ENCODE measurements around the gene AMN1. TPM values are rescaled to one million over a fixed set of nuclear protein-coding genes. Genes with fewer than 3 reads are reported as not detected.

The AMN1 gene
- total RNA-seq: 10 to 100 TPM in 3 of 4 donors, 1 to 10 TPM in 1; 1.3 to 25.6 (median 16.0) TPM

DNA sequence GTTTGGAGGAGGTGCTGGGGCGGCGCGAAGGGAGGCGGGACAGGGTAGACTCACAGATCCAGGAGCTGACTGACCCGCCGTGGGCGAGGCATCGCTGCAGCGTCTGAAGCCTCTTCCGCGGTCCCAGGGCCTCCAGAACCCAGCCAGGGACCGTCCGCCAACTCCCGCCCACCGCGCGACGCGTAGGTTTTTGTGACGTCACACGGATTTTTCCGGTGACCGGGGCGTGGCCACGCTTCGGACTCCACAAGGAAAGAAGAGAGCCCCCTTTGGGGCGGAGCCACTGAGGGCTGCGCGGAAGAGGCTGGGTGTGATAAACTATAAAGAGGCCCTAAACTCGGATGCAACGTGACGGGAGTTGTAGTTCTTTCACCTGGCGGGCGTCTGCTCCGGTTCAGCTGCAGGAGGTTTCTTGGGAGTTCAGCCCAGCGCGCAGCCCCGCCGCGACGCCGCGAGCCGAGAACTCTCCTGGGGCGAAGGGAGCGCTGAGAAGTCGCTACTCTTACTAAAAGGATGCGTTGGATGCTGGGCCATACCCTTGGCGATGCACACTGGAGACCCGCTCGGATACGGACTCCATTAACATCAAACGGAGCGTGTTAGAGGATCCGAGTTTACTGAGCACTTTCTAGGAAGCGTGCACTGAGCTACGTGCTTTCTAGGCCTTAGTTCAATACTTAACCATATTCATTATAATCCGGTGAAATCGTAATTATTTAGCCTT, at the start of gene AMN1:
Gene AMN1, minus strand, starts transcription at position 105 of the 724 bp plus-strand sequence. Its CDS starts 13 bp downstream, at position 92.
- H3K4me3 ChIP-seq: peak within 1 kb of the TSS; percentile 56 to 76
- no peaks in the 10 kb centered on the region for H3K27me3 ChIP-seq
- DNase-seq: peak; percentile 99 to 100
- intact Hi-C loops (cut with DNase I; ENCODE audit: low total_unique reads): no loop called here
- H3K27ac ChIP-seq: peak within 1 kb of the TSS; percentile 94 to 95
- H3K9me3 ChIP-seq: peaks cover 0 to 3% of the 10 kb centered on the region in 2 donors
- H3K36me3 ChIP-seq: no peaks in the 10 kb centered on the region
- no peaks in the 10 kb centered on the region for H3K4me1 ChIP-seq
- TF ChIP-seq, protein P1, sequence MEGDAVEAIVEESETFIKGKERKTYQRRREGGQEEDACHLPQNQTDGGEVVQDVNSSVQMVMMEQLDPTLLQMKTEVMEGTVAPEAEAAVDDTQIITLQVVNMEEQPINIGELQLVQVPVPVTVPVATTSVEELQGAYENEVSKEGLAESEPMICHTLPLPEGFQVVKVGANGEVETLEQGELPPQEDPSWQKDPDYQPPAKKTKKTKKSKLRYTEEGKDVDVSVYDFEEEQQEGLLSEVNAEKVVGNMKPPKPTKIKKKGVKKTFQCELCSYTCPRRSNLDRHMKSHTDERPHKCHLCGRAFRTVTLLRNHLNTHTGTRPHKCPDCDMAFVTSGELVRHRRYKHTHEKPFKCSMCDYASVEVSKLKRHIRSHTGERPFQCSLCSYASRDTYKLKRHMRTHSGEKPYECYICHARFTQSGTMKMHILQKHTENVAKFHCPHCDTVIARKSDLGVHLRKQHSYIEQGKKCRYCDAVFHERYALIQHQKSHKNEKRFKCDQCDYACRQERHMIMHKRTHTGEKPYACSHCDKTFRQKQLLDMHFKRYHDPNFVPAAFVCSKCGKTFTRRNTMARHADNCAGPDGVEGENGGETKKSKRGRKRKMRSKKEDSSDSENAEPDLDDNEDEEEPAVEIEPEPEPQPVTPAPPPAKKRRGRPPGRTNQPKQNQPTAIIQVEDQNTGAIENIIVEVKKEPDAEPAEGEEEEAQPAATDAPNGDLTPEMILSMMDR (IDR thresholded peaks at IDR 0.05): peak in 2 of 4 experiments; percentile 23 to 36
- TF ChIP-seq POLR2A (IDR thresholded peaks at IDR 0.05): peak; percentile 81 to 83

DNA sequence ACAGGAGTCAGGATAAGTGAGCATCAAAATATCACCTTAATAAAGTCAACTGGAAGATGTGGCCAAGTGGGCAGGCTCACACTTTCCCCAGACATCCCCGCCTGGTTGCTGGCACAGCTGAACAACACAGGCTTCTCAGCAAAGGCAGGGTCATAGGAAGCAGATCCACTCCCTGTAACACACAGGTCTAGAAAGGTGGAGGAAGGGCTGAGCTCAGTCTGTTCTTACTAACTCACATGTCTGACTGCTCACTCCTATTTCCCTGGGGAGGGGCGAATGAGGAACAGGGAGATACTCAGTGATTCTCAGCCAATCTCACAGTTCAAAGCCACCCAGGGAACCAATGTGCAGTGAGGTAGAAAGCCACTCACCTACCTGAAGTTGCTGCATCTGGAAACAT, 45.0 kb upstream of the AMN1 start:
- TF ChIP-seq, protein P1 (IDR thresholded peaks at IDR 0.05): no peak
- no peak for TF ChIP-seq POLR2A (IDR thresholded peaks at IDR 0.05)
- Histone ChIP-seq H3K9me3 (no peaks in the 10 kb centered on the region), H3K4me3 (no peak overlapping the region), H3K27me3 (no peaks in the 10 kb centered on the region), H3K36me3 (no peaks in the 10 kb centered on the region), H3K4me1 (no peaks in the 10 kb centered on the region), H3K27ac (peak overlapping the region in 1 of 2 donors; percentile 50)
- DNase-seq: peak; percentile 19 to 27
- intact Hi-C loops (cut with DNase I; ENCODE audit: low total_unique reads): no loop called here

DNA sequence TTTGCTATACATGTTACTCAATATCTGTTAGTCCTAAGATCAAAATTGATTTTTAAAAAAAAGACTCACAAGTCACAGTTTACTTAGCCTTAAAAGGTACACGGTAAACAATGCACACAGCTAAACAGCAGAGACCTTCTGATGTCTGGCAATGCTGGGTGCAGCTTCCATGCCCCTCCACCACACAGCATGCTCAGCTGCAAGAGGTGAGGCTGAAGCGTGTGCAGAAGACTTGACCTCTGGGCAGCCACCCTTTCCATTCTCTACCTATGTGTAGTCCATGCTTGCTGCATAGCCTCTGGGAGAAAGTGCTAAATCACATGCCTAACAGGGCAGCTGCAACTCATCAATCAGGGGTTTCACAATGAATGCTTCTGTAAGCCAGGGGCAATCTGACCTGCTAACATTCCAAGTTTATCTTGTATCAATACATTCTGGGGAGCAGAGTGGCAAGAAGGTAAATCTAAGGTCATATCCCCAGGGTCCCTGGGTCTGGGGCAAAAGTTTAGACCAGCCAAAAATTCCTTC, 44.5 kb upstream of the AMN1 start:
- Histone ChIP-seq H3K36me3 (no peaks in the 10 kb centered on the region), H3K9me3 (no peaks in the 10 kb centered on the region), H3K4me3 (no peak overlapping the region), H3K27ac (peak overlapping the region in 1 of 2 donors; percentile 50), H3K4me1 (no peaks in the 10 kb centered on the region), H3K27me3 (no peaks in the 10 kb centered on the region)
- peak; percentile 28 to 46 for DNase-seq
- TF ChIP-seq, protein P1 (IDR thresholded peaks at IDR 0.05): no peak
- no peak for TF ChIP-seq POLR2A (IDR thresholded peaks at IDR 0.05)
- intact Hi-C loops (cut with DNase I; ENCODE audit: low total_unique reads): no loop called here

DNA sequence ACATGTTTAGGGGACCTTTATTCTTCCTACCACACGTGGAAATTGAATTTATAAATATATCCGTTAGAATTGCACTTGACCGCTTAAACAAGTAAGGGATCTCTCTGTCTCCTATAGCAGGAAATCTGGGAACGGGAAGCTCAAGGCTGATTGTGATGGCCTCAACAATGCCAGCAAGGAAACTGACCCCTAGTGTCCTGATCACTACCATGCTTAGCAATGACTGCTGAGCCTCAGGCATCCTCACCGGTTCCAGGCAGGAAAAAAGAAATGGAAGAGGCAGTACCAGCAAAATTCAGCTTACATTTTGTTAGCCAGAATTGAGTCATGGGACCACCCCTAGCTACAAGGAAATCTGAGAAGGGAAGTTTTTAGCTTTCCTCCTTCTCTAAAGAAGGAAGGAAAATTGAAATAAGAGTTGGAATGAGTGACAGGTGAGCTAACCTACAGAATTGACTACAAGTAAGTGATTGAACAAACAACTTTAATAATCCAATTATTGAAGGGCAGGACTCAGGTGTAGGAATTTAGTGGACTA, 43.9 kb upstream of the AMN1 start:
- TF ChIP-seq, protein P1 (IDR thresholded peaks at IDR 0.05): no peak
- no peak for TF ChIP-seq POLR2A (IDR thresholded peaks at IDR 0.05)
- intact Hi-C loops (cut with DNase I; ENCODE audit: low total_unique reads): no loop called here

DNA sequence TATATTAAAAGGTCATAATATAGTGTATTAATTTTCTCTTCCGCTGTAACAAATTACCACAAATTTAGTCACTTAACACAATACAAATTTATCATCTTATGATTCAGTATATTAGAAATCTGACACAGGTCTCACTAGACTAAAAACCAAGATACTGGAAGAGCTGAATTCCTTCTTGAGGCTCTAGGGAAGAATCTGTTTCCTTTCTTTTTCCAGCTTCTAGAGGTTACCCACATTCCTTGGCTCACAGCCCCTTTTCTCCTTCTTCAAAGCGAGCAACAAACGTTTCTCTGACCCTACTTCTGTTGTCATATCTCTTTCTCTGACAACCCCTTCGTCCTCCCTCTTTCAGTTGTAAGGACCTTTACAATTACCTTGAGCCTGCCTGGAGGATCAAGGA, 43.4 kb upstream of the AMN1 start:
- no peaks in the 10 kb centered on the region for H3K36me3 ChIP-seq
- H3K4me3 ChIP-seq: no peak overlapping the region
- H3K9me3 ChIP-seq: no peaks in the 10 kb centered on the region
- intact Hi-C loops (cut with DNase I; ENCODE audit: low total_unique reads): no loop called here
- no peak overlapping the region for H3K27ac ChIP-seq
- TF ChIP-seq POLR2A (IDR thresholded peaks at IDR 0.05): no peak
- TF ChIP-seq, protein P1 (IDR thresholded peaks at IDR 0.05): no peak
- no peak for DNase-seq
- no peaks in the 10 kb centered on the region for H3K27me3 ChIP-seq
- no peaks in the 10 kb centered on the region for H3K4me1 ChIP-seq

More for the DNA sequence above, 43.9 kb upstream of the AMN1 start:
- H3K4me3 ChIP-seq: no peak overlapping the region
- DNase-seq: no peak
- no peaks in the 10 kb centered on the region for H3K9me3 ChIP-seq
- H3K4me1 ChIP-seq: no peaks in the 10 kb centered on the region
- H3K27ac ChIP-seq: peak overlapping the region in 1 of 2 donors; percentile 50
- H3K36me3 ChIP-seq: no peaks in the 10 kb centered on the region
- H3K27me3 ChIP-seq: no peaks in the 10 kb centered on the region
